ENCODE measurements around the gene ERC2.

Gene ERC2

DNA sequence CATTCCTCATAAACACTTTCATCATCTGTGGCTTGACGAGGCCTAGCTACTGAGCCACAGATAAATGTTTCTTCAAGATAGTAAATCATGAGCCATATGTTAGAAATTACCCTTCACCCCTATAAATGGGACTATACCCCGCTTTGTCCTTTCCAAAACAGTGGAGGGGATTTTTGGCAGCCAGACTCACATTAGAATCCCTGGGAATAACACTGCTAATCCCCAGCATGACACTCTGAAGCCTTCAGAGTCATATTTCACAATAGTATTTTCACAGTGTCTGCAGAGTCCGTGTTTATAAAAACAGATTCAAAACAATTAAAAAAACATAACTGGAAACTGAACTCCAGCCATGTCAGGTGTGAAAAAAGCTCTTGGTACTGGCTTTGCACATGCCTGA lies 271.6 kb downstream of the ERC2 start:
- H3K4me1 ChIP-seq (ENCODE audit: insufficient read depth, poor library complexity, severe bottlenecking), result no peaks in the 10 kb centered on the region
- H3K4me3 ChIP-seq (ENCODE audit: severe bottlenecking), result no peak overlapping the region
- H3K36me3 ChIP-seq (ENCODE audit: low read depth), result no peaks in the 10 kb centered on the region
- no peak overlapping the region for H3K27ac ChIP-seq (ENCODE audit: poor library complexity, severe bottlenecking)
- H3K9me3 ChIP-seq (ENCODE audit: severe bottlenecking), result no peaks in the 10 kb centered on the region
- H3K27me3 ChIP-seq (ENCODE audit: insufficient read depth, poor library complexity, severe bottlenecking), result no peaks in the 10 kb centered on the region
- TF ChIP-seq, protein P1, sequence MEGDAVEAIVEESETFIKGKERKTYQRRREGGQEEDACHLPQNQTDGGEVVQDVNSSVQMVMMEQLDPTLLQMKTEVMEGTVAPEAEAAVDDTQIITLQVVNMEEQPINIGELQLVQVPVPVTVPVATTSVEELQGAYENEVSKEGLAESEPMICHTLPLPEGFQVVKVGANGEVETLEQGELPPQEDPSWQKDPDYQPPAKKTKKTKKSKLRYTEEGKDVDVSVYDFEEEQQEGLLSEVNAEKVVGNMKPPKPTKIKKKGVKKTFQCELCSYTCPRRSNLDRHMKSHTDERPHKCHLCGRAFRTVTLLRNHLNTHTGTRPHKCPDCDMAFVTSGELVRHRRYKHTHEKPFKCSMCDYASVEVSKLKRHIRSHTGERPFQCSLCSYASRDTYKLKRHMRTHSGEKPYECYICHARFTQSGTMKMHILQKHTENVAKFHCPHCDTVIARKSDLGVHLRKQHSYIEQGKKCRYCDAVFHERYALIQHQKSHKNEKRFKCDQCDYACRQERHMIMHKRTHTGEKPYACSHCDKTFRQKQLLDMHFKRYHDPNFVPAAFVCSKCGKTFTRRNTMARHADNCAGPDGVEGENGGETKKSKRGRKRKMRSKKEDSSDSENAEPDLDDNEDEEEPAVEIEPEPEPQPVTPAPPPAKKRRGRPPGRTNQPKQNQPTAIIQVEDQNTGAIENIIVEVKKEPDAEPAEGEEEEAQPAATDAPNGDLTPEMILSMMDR (IDR thresholded peaks at IDR 0.05; ENCODE audit: poor library complexity, severe bottlenecking), result no peak
- ATAC-seq (ENCODE audit: low read depth), result no peak
- DNase-seq (ENCODE audit: low spot score), result no peak

- Histone ChIP-seq H3K36me3 (ENCODE audit: low read depth) (no peaks in the 10 kb centered on the region), H3K27me3 (ENCODE audit: insufficient read depth, poor library complexity, severe bottlenecking) (no peaks in the 10 kb centered on the region), H3K27ac (ENCODE audit: poor library complexity, severe bottlenecking) (no peak overlapping the region), H3K9me3 (ENCODE audit: severe bottlenecking) (no peaks in the 10 kb centered on the region), H3K4me1 (ENCODE audit: insufficient read depth, poor library complexity, severe bottlenecking) (no peaks in the 10 kb centered on the region), H3K4me3 (ENCODE audit: severe bottlenecking) (no peak overlapping the region)
- DNase-seq (ENCODE audit: low spot score) (no peak), ATAC-seq (ENCODE audit: low read depth) (no peak)
- TF ChIP-seq, protein P1 (IDR thresholded peaks at IDR 0.05; ENCODE audit: poor library complexity, severe bottlenecking), result no peak
Observed at GRCh38 chr3:56193519-56193918, 274.7 kb downstream of the ERC2 start.

GRCh38 chr3:56192001-56192400 lies 276.3 kb downstream of the ERC2 start:
- Histone ChIP-seq H3K36me3 (ENCODE audit: low read depth) (no peaks in the 10 kb centered on the region), H3K4me3 (ENCODE audit: severe bottlenecking) (no peak overlapping the region), H3K27ac (ENCODE audit: poor library complexity, severe bottlenecking) (no peak overlapping the region), H3K9me3 (ENCODE audit: severe bottlenecking) (no peaks in the 10 kb centered on the region), H3K4me1 (ENCODE audit: insufficient read depth, poor library complexity, severe bottlenecking) (no peaks in the 10 kb centered on the region), H3K27me3 (ENCODE audit: insufficient read depth, poor library complexity, severe bottlenecking) (no peaks in the 10 kb centered on the region)
- no peak for ATAC-seq (ENCODE audit: low read depth)
- no peak for DNase-seq (ENCODE audit: low spot score)
- TF ChIP-seq, protein P1 (IDR thresholded peaks at IDR 0.05; ENCODE audit: poor library complexity, severe bottlenecking), result no peak

- H3K4me3 ChIP-seq (ENCODE audit: severe bottlenecking), result no peak overlapping the region
- H3K36me3 ChIP-seq (ENCODE audit: low read depth), result no peaks in the 10 kb centered on the region
- H3K9me3 ChIP-seq (ENCODE audit: severe bottlenecking), result no peaks in the 10 kb centered on the region
- H3K4me1 ChIP-seq (ENCODE audit: insufficient read depth, poor library complexity, severe bottlenecking), result no peaks in the 10 kb centered on the region
- TF ChIP-seq, protein P1 (IDR thresholded peaks at IDR 0.05; ENCODE audit: poor library complexity, severe bottlenecking), result no peak
- no peak overlapping the region for H3K27ac ChIP-seq (ENCODE audit: poor library complexity, severe bottlenecking)
- H3K27me3 ChIP-seq (ENCODE audit: insufficient read depth, poor library complexity, severe bottlenecking), result no peaks in the 10 kb centered on the region
- ATAC-seq (ENCODE audit: low read depth) (no peak), DNase-seq (ENCODE audit: low spot score) (no peak)
Observed at GRCh38 chr3:56190771-56191305, 277.4 kb downstream of the ERC2 start.

GRCh38 chr3:56190130-56190529 lies 278.1 kb downstream of the ERC2 start:
- ATAC-seq (ENCODE audit: low read depth), result no peak
- Histone ChIP-seq H3K9me3 (ENCODE audit: severe bottlenecking) (no peaks in the 10 kb centered on the region), H3K27ac (ENCODE audit: poor library complexity, severe bottlenecking) (no peak overlapping the region), H3K4me1 (ENCODE audit: insufficient read depth, poor library complexity, severe bottlenecking) (no peaks in the 10 kb centered on the region), H3K36me3 (ENCODE audit: low read depth) (no peaks in the 10 kb centered on the region), H3K4me3 (ENCODE audit: severe bottlenecking) (no peak overlapping the region), H3K27me3 (ENCODE audit: insufficient read depth, poor library complexity, severe bottlenecking) (no peaks in the 10 kb centered on the region)
- TF ChIP-seq, protein P1 (IDR thresholded peaks at IDR 0.05; ENCODE audit: poor library complexity, severe bottlenecking), result no peak
- DNase-seq (ENCODE audit: low spot score), result no peak

Data from RWPE2 (cell line).